GM23248 (cell line): ENCODE data around the gene CYP3A4.
"Not testable (repeated sequence)": the region's sequence is repeated elsewhere in the genome, so short reads cannot be mapped to it uniquely, and the experiment has no call there.

Source experiments
- EZH2 ChIP-seq: fragments of 200-600 bp; sonication (generic); IDR thresholded peaks from 2 replicates; pipeline ENCODE4 v1.6.1; 2018; ENCODE audit warnings: antibody characterized with exemption, mild to moderate bottlenecking; ENCODE audit not compliant: insufficient read depth, poor library complexity, severe bottlenecking
- EZH2phosphoT487 ChIP-seq: fragments of 200-600 bp; sonication (generic); IDR thresholded peaks from 2 replicates; pipeline ENCODE4 v1.6.1; 2018; ENCODE audit warnings: antibody characterized with exemption, moderate library complexity, mild to moderate bottlenecking, low read depth; ENCODE audit not compliant: insufficient read depth

DNA sequence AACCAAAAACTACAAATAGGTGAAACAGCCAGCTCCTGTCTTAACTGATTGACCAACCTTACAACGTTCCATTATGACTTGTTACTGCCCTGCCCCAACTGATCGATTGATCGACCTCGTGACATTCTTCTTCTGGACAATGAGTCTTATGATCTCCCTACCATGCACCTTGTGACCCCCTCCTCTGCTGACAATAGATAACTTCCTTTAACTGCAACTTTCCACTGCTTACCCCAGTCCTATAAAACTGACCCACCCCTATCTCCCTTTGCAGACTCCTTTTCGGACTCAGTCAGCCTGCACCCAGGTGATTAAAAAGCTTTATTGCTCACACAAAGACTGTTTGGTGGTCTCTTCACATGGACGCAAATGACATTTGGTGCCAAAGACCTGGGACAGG, 60.8 kb downstream of the CYP3A4 start:
- TF ChIP-seq EZH2, EZH2phosphoT487: not testable (repeated sequence)
